Calu3 (cell line): ENCODE measurements around the gene WEE1. TPM values are rescaled to one million over a fixed set of nuclear protein-coding genes. Genes with fewer than 3 reads are reported as not detected.

Experiments
- BruUV-seq: library from RNA; stranded (reverse); fragments of 400-500 nt; replicated peaks from 2 replicates; lab custom pipeline; 2021; lab: Mats Ljungman, UMichigan
- CTCF ChIA-PET: fragments of 300-600 bp; sonication (Branson Sonifier 250); formaldehyde crosslinking; loops from one replicate; lab custom pipeline; 2022; ENCODE audit warnings: antibody characterized with exemption; lab: Charles Lee
- DNase-seq: peaks from one replicate; pipeline ENCODE4 v3.0.0; 2022
- H3K27ac Mint-ChIP-seq: one replicate; pipeline ENCODE4 v1.8.0; 2022; ENCODE audit warnings: mixed read lengths; ENCODE audit not compliant: unreplicated experiment
- H3K27me3 Mint-ChIP-seq: one replicate; pipeline ENCODE4 v1.8.0; 2022; ENCODE audit warnings: mixed read lengths; ENCODE audit not compliant: unreplicated experiment
- H3K36me3 Mint-ChIP-seq: one replicate; pipeline ENCODE4 v1.8.0; 2022; ENCODE audit warnings: mild to moderate bottlenecking, moderate library complexity, mixed read lengths; ENCODE audit not compliant: insufficient read depth, unreplicated experiment
- H3K4me1 Mint-ChIP-seq: one replicate; pipeline ENCODE4 v1.8.0; 2022; ENCODE audit warnings: mild to moderate bottlenecking, low read depth, mixed read lengths; ENCODE audit not compliant: unreplicated experiment
- H3K4me3 Mint-ChIP-seq: one replicate; pipeline ENCODE4 v1.8.0; 2022; ENCODE audit warnings: mild to moderate bottlenecking, low read depth, moderate library complexity, mixed read lengths; ENCODE audit not compliant: unreplicated experiment
- H3K9me3 Mint-ChIP-seq: one replicate; pipeline ENCODE4 v1.8.0; 2022; ENCODE audit warnings: low read depth, mixed read lengths; ENCODE audit not compliant: unreplicated experiment
- CTCF ChIP-seq: fragments of 200-600 bp; IDR thresholded peaks from one replicate; pipeline ENCODE4 v1.8.0; 2022; ENCODE audit warnings: antibody characterized with exemption; ENCODE audit not compliant: unreplicated experiment
- intact Hi-C: fragments of 100-400 bp; cut with micrococcal nuclease; formaldehyde crosslinking; loops from one replicate; pipeline ENCODE4 v1.10.0; 2022; ENCODE audit not compliant: unreplicated experiment
- total RNA-seq: library from RNA; stranded (reverse); gene quantifications from 2 replicates; pipeline ENCODE4 v1.2.3, GENCODE V29; 2022

WEE1 gene
- total RNA-seq, 1 experiment from 2014 or later = 53.6 TPM

- Mint-ChIP-seq H3K9me3 (no peaks in the 10 kb centered on the region), H3K27me3 (peaks cover 16% of the 10 kb centered on the region), H3K4me1 (no peaks in the 10 kb centered on the region), H3K36me3 (no peaks in the 10 kb centered on the region), H3K27ac (no peak overlapping the region), H3K4me3 (no peak overlapping the region)
- no peak for DNase-seq
- no peak for TF ChIP-seq CTCF
- no TSS peak for BruUV-seq
- CTCF ChIA-PET = interaction anchor here (0.9 kb wide), 1 partner anchor 11 kb away, joined by 4 read pairs; no protein-coding TSS in a partner anchor
- intact Hi-C loops = loop anchor here (10.0 kb wide), 1 partner anchor 696 kb away; no protein-coding TSS in a partner anchor
Measured at GRCh38 chr11:9629064-9629463, 55.6 kb downstream of the WEE1 start.

- DNase-seq = no peak
- no peak overlapping the region for H3K4me3 Mint-ChIP-seq
- peaks cover 3% of the 10 kb centered on the region for H3K9me3 Mint-ChIP-seq
- CTCF ChIA-PET = no interaction called here
- no TSS peak for BruUV-seq
- no peaks in the 10 kb centered on the region for H3K4me1 Mint-ChIP-seq
- no peaks in the 10 kb centered on the region for H3K36me3 Mint-ChIP-seq
- intact Hi-C loops = no loop called here
- H3K27ac Mint-ChIP-seq = no peak overlapping the region
- H3K27me3 Mint-ChIP-seq = no peaks in the 10 kb centered on the region
- TF ChIP-seq CTCF = no peak
Measured at GRCh38 chr11:9633679-9634078, 60.2 kb downstream of the WEE1 start.

GRCh38 chr11:9636691-9637090, 63.2 kb downstream of the WEE1 start:
- no TSS peak for BruUV-seq
- H3K4me1 Mint-ChIP-seq = peaks cover 14% of the 10 kb centered on the region
- H3K36me3 Mint-ChIP-seq = no peaks in the 10 kb centered on the region
- no peak overlapping the region for H3K4me3 Mint-ChIP-seq
- CTCF ChIA-PET = interaction anchor here (1.6 kb wide), 1 partner anchor 17 kb away, joined by 3 read pairs; no protein-coding TSS in a partner anchor
- intact Hi-C loops = no loop called here
- no peak overlapping the region for H3K27ac Mint-ChIP-seq
- no peak for DNase-seq
- no peak for TF ChIP-seq CTCF
- H3K27me3 Mint-ChIP-seq = no peaks in the 10 kb centered on the region
- peaks cover 3% of the 10 kb centered on the region for H3K9me3 Mint-ChIP-seq

GRCh38 chr11:9639099-9639498, 65.6 kb downstream of the WEE1 start:
- Mint-ChIP-seq H3K36me3 (no peaks in the 10 kb centered on the region), H3K4me1 (peaks cover 22% of the 10 kb centered on the region), H3K27ac (no peak overlapping the region), H3K4me3 (no peak overlapping the region), H3K9me3 (peaks cover 3% of the 10 kb centered on the region), H3K27me3 (no peaks in the 10 kb centered on the region)
- no TSS peak for BruUV-seq
- intact Hi-C loops = no loop called here
- DNase-seq = no peak
- TF ChIP-seq CTCF = no peak
- CTCF ChIA-PET = interaction anchor here (0.6 kb wide), 1 partner anchor 205 kb away, joined by 3 read pairs; no protein-coding TSS in a partner anchor

Other genes with a start within 250 kb of the WEE1 start
- 139 and 170 TPM in 2 replicates for gene IPO7, start 189.0 kb upstream of the WEE1 start, total RNA-seq
- 20.4 and 28.7 TPM in 2 replicates for gene ZNF143, start 112.7 kb upstream of the WEE1 start, total RNA-seq
- gene SWAP70, start 90.4 kb downstream of the WEE1 start, total RNA-seq = 19.9 and 20.7 TPM in 2 replicates